Measurements from ENCODE around the gene LRRC36. TPM values are rescaled to one million over a fixed set of nuclear protein-coding genes. Genes with fewer than 3 reads are reported as not detected.

The LRRC36 gene
- total RNA-seq, 4 donors from 2014 or later = 0.46 to 2.8 TPM; not detected in 2

GRCh38 chr16:67396159-67397035, 69.8 kb downstream of the LRRC36 start:
- Histone ChIP-seq H3K9me3 (no peaks in the 10 kb centered on the region), H3K27ac (peak overlapping the region; percentile 57 to 63), H3K4me3 (no peak overlapping the region), H3K27me3 (no peaks in the 10 kb centered on the region), H3K4me1 (peaks cover 0 to 28% of the 10 kb centered on the region in 2 donors), H3K36me3 (no peaks in the 10 kb centered on the region)
- intact Hi-C loops (cut with DNase I; ENCODE audit: low total_unique reads) = no loop called here
- TF ChIP-seq POLR2A (IDR thresholded peaks at IDR 0.05) (no peak), CTCF (IDR thresholded peaks at IDR 0.05) (no peak)
- peak; percentile 73 to 79 for DNase-seq

- peaks cover 0 to 28% of the 10 kb centered on the region in 2 donors for H3K4me1 ChIP-seq
Measured at GRCh38 chr16:67397036-67397801, 70.6 kb downstream of the LRRC36 start.

GRCh38 chr16:67397812-67398545, 71.4 kb downstream of the LRRC36 start:
- no peak for TF ChIP-seq POLR2A (IDR thresholded peaks at IDR 0.05)
- no peak for TF ChIP-seq CTCF (IDR thresholded peaks at IDR 0.05)
- no peak for DNase-seq
- no peaks in the 10 kb centered on the region for H3K36me3 ChIP-seq
- H3K27me3 ChIP-seq = no peaks in the 10 kb centered on the region
- H3K27ac ChIP-seq = peak overlapping the region in 1 of 2 donors; percentile 46
- intact Hi-C loops (cut with DNase I; ENCODE audit: low total_unique reads) = no loop called here
- H3K4me3 ChIP-seq = no peak overlapping the region
- H3K4me1 ChIP-seq = peaks cover 0 to 25% of the 10 kb centered on the region in 2 donors
- no peaks in the 10 kb centered on the region for H3K9me3 ChIP-seq

More at GRCh38 chr16:67397036-67397801, 70.6 kb downstream of the LRRC36 start:
- no peaks in the 10 kb centered on the region for H3K27me3 ChIP-seq
- peak overlapping the region; percentile 57 to 63 for H3K27ac ChIP-seq
- H3K9me3 ChIP-seq = no peaks in the 10 kb centered on the region
- no peaks in the 10 kb centered on the region for H3K36me3 ChIP-seq
- no peak overlapping the region for H3K4me3 ChIP-seq
- intact Hi-C loops (cut with DNase I; ENCODE audit: low total_unique reads) = no loop called here
- no peak for DNase-seq
- no peak for TF ChIP-seq POLR2A (IDR thresholded peaks at IDR 0.05)
- TF ChIP-seq CTCF (IDR thresholded peaks at IDR 0.05) = no peak

GRCh38 chr16:67398546-67399217, 72.1 kb downstream of the LRRC36 start:
- no peak for DNase-seq
- Histone ChIP-seq H3K27ac (peak overlapping the region in 1 of 2 donors; percentile 7), H3K27me3 (no peaks in the 10 kb centered on the region), H3K4me1 (peaks cover 0 to 22% of the 10 kb centered on the region in 2 donors), H3K9me3 (no peaks in the 10 kb centered on the region), H3K4me3 (peak overlapping the region in 1 of 2 donors; percentile 15), H3K36me3 (no peaks in the 10 kb centered on the region)
- intact Hi-C loops (cut with DNase I; ENCODE audit: low total_unique reads) = no loop called here
- no peak for TF ChIP-seq POLR2A (IDR thresholded peaks at IDR 0.05)
- TF ChIP-seq CTCF (IDR thresholded peaks at IDR 0.05) = no peak
